WTC11 (cell line): ENCODE measurements around the gene FMN2. TPM values are rescaled to one million over a fixed set of nuclear protein-coding genes. Genes with fewer than 3 reads are reported as not detected.

Experiments used
- ATAC-seq: fragments of 200-7000 bp; cut with Tn5 transposase; 2 replicates; pipeline ENCODE4 v1.10.0; 2021; ENCODE audit warnings: mild to moderate bottlenecking, moderate library complexity
- CTCF ChIA-PET: fragments of 300-600 bp; sonication (Branson Sonifier 250); formaldehyde crosslinking; loops from one replicate; lab custom pipeline; 2021; ENCODE audit warnings: antibody characterized with exemption; lab: Charles Lee
- POLR2A ChIA-PET: fragments of 350-600 bp; sonication (Branson Sonifier 250); formaldehyde crosslinking; loops from one replicate; lab custom pipeline; 2021; ENCODE audit warnings: antibody characterized with exemption; lab: Charles Lee
- DNase-seq: peaks from one replicate; pipeline ENCODE4 v3.0.0; 2021; ENCODE audit warnings: low spot score
- H3K27ac Mint-ChIP-seq: 2 replicates; pipeline ENCODE4 v1.8.0; 2021; ENCODE audit warnings: mixed read lengths
- H3K27me3 Mint-ChIP-seq: 2 replicates; pipeline ENCODE4 v1.8.0; 2021; ENCODE audit warnings: low read depth, mild to moderate bottlenecking, moderate library complexity, mixed read lengths
- H3K36me3 Mint-ChIP-seq: 2 replicates; pipeline ENCODE4 v1.8.0; 2021; ENCODE audit warnings: mixed read lengths
- H3K4me1 Mint-ChIP-seq: 2 replicates; pipeline ENCODE4 v1.8.0; 2022; ENCODE audit warnings: mixed read lengths
- H3K4me3 Mint-ChIP-seq: 2 replicates; pipeline ENCODE4 v1.8.0; 2021; ENCODE audit warnings: mild to moderate bottlenecking, moderate library complexity, mixed read lengths
- H3K9me3 Mint-ChIP-seq: 2 replicates; pipeline ENCODE4 v1.8.0; 2021; ENCODE audit warnings: mixed read lengths
- FOXP1 ChIP-seq: sonication (generic); formaldehyde crosslinking; IDR thresholded peaks from 2 replicates; pipeline ENCODE4 v1.8.0; 2022; ENCODE audit warnings: missing genetic modification reagents, mild to moderate bottlenecking, moderate library complexity, borderline replicate concordance
- GRHL2 ChIP-seq: fragments of 250-450 bp; sonication (Bioruptor Pico); IDR thresholded peaks from 2 replicates; pipeline ENCODE4 v1.8.0; 2022; ENCODE audit warnings: mild to moderate bottlenecking, moderate library complexity; ENCODE audit not compliant: insufficient replicate concordance, severe bottlenecking
- IRF2 ChIP-seq: sonication (generic); formaldehyde crosslinking; IDR thresholded peaks from 2 replicates; pipeline ENCODE4 v1.8.0; 2022; ENCODE audit warnings: low read depth, missing genetic modification reagents, borderline replicate concordance
- MYBL2 ChIP-seq: sonication (generic); formaldehyde crosslinking; IDR thresholded peaks from 2 replicates; pipeline ENCODE4 v1.8.1; 2023; ENCODE audit warnings: mild to moderate bottlenecking, moderate library complexity, missing genetic modification reagents
- OVOL2 ChIP-seq: fragments of 250-450 bp; sonication (Bioruptor Pico); IDR thresholded peaks from 2 replicates; pipeline ENCODE4 v1.9.0; 2021; ENCODE audit warnings: mild to moderate bottlenecking, borderline replicate concordance
- PRDM15 ChIP-seq: sonication (generic); formaldehyde crosslinking; IDR thresholded peaks from 2 replicates; pipeline ENCODE4 v1.8.0; 2022; ENCODE audit warnings: missing genetic modification reagents
- RORB ChIP-seq: fragments of 250-450 bp; sonication (Bioruptor Pico); IDR thresholded peaks from 2 replicates; pipeline ENCODE4 v1.9.0; 2021; ENCODE audit warnings: mild to moderate bottlenecking
- SMAD4 ChIP-seq: sonication (generic); formaldehyde crosslinking; IDR thresholded peaks from 2 replicates; pipeline ENCODE4 v1.8.0; 2022; ENCODE audit warnings: mild to moderate bottlenecking, missing genetic modification reagents
- TP53 ChIP-seq: sonication (generic); formaldehyde crosslinking; IDR thresholded peaks from 2 replicates; pipeline ENCODE4 v1.8.1; 2023; ENCODE audit warnings: mild to moderate bottlenecking, missing genetic modification reagents
- ZNF263 ChIP-seq: sonication (generic); formaldehyde crosslinking; IDR thresholded peaks from 2 replicates; pipeline ENCODE4 v1.8.1; 2022; ENCODE audit warnings: low read depth, mild to moderate bottlenecking, moderate library complexity, missing genetic modification reagents
- ZNF532 ChIP-seq: fragments of 250-450 bp; sonication (Bioruptor Pico); IDR thresholded peaks from 2 replicates; pipeline ENCODE4 v1.9.0; 2021; ENCODE audit warnings: mild to moderate bottlenecking, borderline replicate concordance
- ZNF671 ChIP-seq: fragments of 250-450 bp; sonication (Bioruptor Pico); IDR thresholded peaks from 2 replicates; pipeline ENCODE4 v1.8.0; 2021; ENCODE audit warnings: mild to moderate bottlenecking
- total RNA-seq: library from RNA; stranded (reverse); gene quantifications from 3 replicates; pipeline ENCODE4 v1.2.3, GENCODE V29; 2021
- TF ChIP-seq, protein P1 (sequence below): sonication (generic); formaldehyde crosslinking; IDR thresholded peaks from 2 replicates; pipeline ENCODE4 v1.8.1; 2023; ENCODE audit warnings: mild to moderate bottlenecking, missing genetic modification reagents, borderline replicate concordance
- TF ChIP-seq, protein P2 (sequence below): fragments of 250-450 bp; sonication (Bioruptor Pico); IDR thresholded peaks from 2 replicates; pipeline ENCODE4 v1.8.0; 2021; ENCODE audit warnings: mild to moderate bottlenecking
- TF ChIP-seq, protein P3 (sequence below): fragments of 250-450 bp; sonication (Bioruptor Pico); IDR thresholded peaks from 2 replicates; pipeline ENCODE4 v1.9.0; 2021; ENCODE audit warnings: mild to moderate bottlenecking

The FMN2 gene
- total RNA-seq, 1 experiment from 2014 or later, result 1.8 TPM

DNA sequence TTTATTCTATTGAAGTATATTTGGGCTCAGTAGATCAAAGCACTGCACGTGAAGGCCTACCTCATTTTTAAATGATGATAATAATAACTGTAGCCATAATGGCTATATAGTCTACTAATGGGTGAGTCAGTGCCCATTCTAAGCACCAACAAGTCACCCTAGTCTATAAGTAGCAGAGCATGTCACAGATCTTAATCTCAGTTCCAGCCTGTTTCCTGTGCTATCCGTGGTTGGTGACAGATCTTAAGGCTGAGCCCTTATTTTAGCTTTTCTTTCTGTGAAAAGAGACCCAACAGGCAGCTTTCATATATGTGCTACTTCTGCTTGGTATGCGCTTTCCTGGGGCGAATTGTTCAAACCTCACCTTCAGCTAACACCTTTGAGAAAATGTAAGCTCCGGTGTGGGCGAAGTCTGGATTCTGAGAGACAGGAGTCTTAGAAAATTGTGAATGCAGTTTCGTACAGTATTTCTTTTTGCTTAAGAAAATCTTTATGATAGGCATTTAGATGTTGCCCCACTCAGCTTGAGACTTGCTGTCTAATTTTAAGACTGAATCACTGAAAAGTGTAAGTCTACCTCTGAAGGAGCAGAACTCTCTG is 59.6 kb downstream of the FMN2 start:
- Mint-ChIP-seq H3K4me3 (no peak overlapping the region), H3K27me3 (no peaks in the 10 kb centered on the region), H3K36me3 (no peaks in the 10 kb centered on the region), H3K9me3 (no peaks in the 10 kb centered on the region), H3K4me1 (peaks cover 5% of the 10 kb centered on the region; the same call in 1 of the 2 replicates), H3K27ac (no peak overlapping the region)
- ChIA-PET POLR2A (no interaction called here), CTCF (interaction anchor here (2.0 to 2.4 kb wide), 2 partner anchors 7 to 146 kb away, joined by 5 to 8 read pairs; no protein-coding TSS in a partner anchor)
- DNase-seq, result no peak
- ATAC-seq, result no peak
- TF ChIP-seq, protein P1, sequence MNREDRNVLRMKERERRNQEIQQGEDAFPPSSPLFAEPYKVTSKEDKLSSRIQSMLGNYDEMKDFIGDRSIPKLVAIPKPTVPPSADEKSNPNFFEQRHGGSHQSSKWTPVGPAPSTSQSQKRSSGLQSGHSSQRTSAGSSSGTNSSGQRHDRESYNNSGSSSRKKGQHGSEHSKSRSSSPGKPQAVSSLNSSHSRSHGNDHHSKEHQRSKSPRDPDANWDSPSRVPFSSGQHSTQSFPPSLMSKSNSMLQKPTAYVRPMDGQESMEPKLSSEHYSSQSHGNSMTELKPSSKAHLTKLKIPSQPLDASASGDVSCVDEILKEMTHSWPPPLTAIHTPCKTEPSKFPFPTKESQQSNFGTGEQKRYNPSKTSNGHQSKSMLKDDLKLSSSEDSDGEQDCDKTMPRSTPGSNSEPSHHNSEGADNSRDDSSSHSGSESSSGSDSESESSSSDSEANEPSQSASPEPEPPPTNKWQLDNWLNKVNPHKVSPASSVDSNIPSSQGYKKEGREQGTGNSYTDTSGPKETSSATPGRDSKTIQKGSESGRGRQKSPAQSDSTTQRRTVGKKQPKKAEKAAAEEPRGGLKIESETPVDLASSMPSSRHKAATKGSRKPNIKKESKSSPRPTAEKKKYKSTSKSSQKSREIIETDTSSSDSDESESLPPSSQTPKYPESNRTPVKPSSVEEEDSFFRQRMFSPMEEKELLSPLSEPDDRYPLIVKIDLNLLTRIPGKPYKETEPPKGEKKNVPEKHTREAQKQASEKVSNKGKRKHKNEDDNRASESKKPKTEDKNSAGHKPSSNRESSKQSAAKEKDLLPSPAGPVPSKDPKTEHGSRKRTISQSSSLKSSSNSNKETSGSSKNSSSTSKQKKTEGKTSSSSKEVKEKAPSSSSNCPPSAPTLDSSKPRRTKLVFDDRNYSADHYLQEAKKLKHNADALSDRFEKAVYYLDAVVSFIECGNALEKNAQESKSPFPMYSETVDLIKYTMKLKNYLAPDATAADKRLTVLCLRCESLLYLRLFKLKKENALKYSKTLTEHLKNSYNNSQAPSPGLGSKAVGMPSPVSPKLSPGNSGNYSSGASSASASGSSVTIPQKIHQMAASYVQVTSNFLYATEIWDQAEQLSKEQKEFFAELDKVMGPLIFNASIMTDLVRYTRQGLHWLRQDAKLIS, result no peak
- TF ChIP-seq, protein P2, sequence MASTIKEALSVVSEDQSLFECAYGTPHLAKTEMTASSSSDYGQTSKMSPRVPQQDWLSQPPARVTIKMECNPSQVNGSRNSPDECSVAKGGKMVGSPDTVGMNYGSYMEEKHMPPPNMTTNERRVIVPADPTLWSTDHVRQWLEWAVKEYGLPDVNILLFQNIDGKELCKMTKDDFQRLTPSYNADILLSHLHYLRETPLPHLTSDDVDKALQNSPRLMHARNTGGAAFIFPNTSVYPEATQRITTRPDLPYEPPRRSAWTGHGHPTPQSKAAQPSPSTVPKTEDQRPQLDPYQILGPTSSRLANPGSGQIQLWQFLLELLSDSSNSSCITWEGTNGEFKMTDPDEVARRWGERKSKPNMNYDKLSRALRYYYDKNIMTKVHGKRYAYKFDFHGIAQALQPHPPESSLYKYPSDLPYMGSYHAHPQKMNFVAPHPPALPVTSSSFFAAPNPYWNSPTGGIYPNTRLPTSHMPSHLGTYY (CRISPR knock-in tag), result no peak
- TF ChIP-seq IRF2 (CRISPR knock-in tag) (no peak), SMAD4 (no peak), OVOL2 (CRISPR knock-in tag) (no peak), TP53 (CRISPR knock-in tag) (no peak), ZNF263 (no peak), GRHL2 (CRISPR knock-in tag) (no peak)

DNA sequence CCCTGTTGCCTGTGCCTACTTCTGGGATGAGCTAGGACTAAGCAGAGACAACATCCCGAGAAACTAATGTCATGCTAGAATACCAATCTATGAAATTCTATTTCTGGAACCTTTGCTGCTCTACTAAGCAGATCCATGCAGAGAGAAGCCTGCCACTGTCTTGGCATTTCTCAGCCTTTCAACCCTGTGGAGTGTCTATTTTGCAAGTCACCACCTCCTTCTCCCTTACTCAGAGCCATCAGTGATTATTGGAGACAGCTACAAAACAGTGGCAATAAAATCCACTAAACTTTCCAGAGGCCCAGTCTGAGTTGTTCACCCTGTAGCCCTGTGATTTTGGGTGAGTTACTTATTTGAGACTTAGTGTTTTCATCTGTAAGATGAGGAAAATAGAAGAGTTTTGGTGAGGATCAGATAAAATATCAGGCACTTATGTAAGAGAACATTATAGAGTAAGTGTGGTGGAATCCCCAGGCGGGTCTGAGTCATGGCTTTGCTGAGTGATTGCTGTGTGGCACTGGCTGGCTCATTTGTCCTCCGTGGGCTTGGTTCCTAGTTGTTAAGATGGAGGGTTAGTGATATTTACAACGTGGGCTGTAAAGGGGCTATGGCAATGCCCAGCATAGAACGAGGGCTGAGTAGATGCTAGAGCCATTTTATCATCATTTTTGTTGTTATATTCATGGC is 61.1 kb downstream of the FMN2 start:
- ATAC-seq, result no peak
- POLR2A ChIA-PET, result no interaction called here
- no peaks in the 10 kb centered on the region for H3K27me3 Mint-ChIP-seq
- DNase-seq, result no peak
- H3K4me3 Mint-ChIP-seq, result no peak overlapping the region
- no peak overlapping the region for H3K27ac Mint-ChIP-seq
- H3K4me1 Mint-ChIP-seq, result peaks cover 5% of the 10 kb centered on the region; the same call in 1 of the 2 replicates
- CTCF ChIA-PET, result no interaction called here
- TF ChIP-seq PRDM15 (CRISPR knock-in tag) (no peak), FOXP1 (CRISPR knock-in tag) (no peak), GRHL2 (CRISPR knock-in tag) (no peak), RORB (no peak), TP53 (CRISPR knock-in tag) (no peak), MYBL2 (CRISPR knock-in tag) (no peak), ZNF532 (CRISPR knock-in tag) (no peak), ZNF671 (CRISPR knock-in tag) (no peak)
- TF ChIP-seq, protein P3, sequence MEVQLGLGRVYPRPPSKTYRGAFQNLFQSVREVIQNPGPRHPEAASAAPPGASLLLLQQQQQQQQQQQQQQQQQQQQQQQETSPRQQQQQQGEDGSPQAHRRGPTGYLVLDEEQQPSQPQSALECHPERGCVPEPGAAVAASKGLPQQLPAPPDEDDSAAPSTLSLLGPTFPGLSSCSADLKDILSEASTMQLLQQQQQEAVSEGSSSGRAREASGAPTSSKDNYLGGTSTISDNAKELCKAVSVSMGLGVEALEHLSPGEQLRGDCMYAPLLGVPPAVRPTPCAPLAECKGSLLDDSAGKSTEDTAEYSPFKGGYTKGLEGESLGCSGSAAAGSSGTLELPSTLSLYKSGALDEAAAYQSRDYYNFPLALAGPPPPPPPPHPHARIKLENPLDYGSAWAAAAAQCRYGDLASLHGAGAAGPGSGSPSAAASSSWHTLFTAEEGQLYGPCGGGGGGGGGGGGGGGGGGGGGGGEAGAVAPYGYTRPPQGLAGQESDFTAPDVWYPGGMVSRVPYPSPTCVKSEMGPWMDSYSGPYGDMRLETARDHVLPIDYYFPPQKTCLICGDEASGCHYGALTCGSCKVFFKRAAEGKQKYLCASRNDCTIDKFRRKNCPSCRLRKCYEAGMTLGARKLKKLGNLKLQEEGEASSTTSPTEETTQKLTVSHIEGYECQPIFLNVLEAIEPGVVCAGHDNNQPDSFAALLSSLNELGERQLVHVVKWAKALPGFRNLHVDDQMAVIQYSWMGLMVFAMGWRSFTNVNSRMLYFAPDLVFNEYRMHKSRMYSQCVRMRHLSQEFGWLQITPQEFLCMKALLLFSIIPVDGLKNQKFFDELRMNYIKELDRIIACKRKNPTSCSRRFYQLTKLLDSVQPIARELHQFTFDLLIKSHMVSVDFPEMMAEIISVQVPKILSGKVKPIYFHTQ (CRISPR knock-in tag), result no peak
- H3K9me3 Mint-ChIP-seq, result no peaks in the 10 kb centered on the region
- no peaks in the 10 kb centered on the region for H3K36me3 Mint-ChIP-seq
